Left lung (tissue), 10 donors: ENCODE data around the gene SV2B. TPM values are rescaled to one million over a fixed set of nuclear protein-coding genes. Genes with fewer than 3 reads are reported as not detected.

Experiments used
- ATAC-seq: fragments of 200-7000 bp; cut with Tn5 transposase; one replicate; pipeline ENCODE4 v1.9.1; 2020; ENCODE audit warnings: moderate library complexity
- DNase-seq, 4 donors: peaks; one replicate each; pipeline ENCODE4 v3.0.0-alpha.2; 2013 to 2020
- H3K27ac ChIP-seq, 2 donors: fragments of 200-600 bp; sonication (generic) in 1 of 2; one replicate each; pipeline versions ENCODE4 v1.5.0 to v1.8.0; 2020 to 2021
- H3K27me3 ChIP-seq, 2 donors: fragments of 200-600 bp; sonication (generic) in 1 of 2; one replicate each; pipeline versions ENCODE4 v1.5.0 to v1.8.0; 2020 to 2021
- H3K36me3 ChIP-seq, 2 donors: fragments of 200-600 bp; sonication (generic) in 1 of 2; one replicate each; pipeline versions ENCODE4 v1.5.0 to v1.8.0; 2020 to 2021
- H3K4me1 ChIP-seq, 2 donors: fragments of 200-600 bp; one replicate each; pipeline ENCODE4 v1.8.0; 2021
- H3K4me3 ChIP-seq, 2 donors: fragments of 200-600 bp; sonication (generic) in 1 of 2; one replicate each; pipeline versions ENCODE4 v1.5.0 to v1.8.0; 2020 to 2021; ENCODE audit warnings: mild to moderate bottlenecking in 1 of 2
- H3K9me3 ChIP-seq, 2 donors: fragments of 200-600 bp; sonication (generic) in 1 of 2; one replicate each; pipeline versions ENCODE4 v1.5.0 to v1.8.0; 2020 to 2021
- CTCF ChIP-seq, 2 donors: fragments of 200-600 bp; sonication (generic) in 1 of 2; IDR thresholded peaks; one replicate each; pipeline versions ENCODE4 v1.5.0 to v1.8.0; 2021; ENCODE audit warnings: antibody characterized with exemption in 2 of 2
- intact Hi-C, 2 donors: fragments of 100-400 bp; cut with DNase I; formaldehyde crosslinking; loops; one replicate each; pipeline versions ENCODE4 v1.11.2 to v1.14.2; 2022
- polyA plus RNA-seq, 6 donors: library from polyadenylated mRNA; unstranded; fragments of 120-200 nt; gene quantifications; one replicate each; pipeline ENCODE4 v1.2.1, GENCODE V29; 2013; ENCODE audit not compliant: insufficient read length in 6 of 6
- total RNA-seq, 2 donors: library from RNA; stranded (reverse); fragmentation: NEBNext Ultra II Directional; extraction: Animal tissue kit (Norgen Biotek cat#: 25700); gene quantifications; one replicate each; pipeline ENCODE4 v1.2.1, GENCODE V29; 2021
- donor health status: DM: no; HTN: yes; CAD: no.
- donor health status: DM: no; HTN: no; CAD: no.

The SV2B gene
- total and polyA plus RNA-seq, 8 donors = 0.58 to 3.2 (median 1.4) TPM

GRCh38 chr15:91252322-91252721 is 152.3 kb downstream of the SV2B start:
- no peak for DNase-seq

GRCh38 chr15:91252756-91253155 is 152.7 kb downstream of the SV2B start:
- DNase-seq (no peak), ATAC-seq (no peak)
- intact Hi-C loops = no loop called here
- Histone ChIP-seq H3K9me3 (no peaks in the 10 kb centered on the region), H3K36me3 (no peaks in the 10 kb centered on the region), H3K27me3 (no peaks in the 10 kb centered on the region), H3K4me1 (peaks cover 0 to 3% of the 10 kb centered on the region in 2 donors), H3K4me3 (no peak overlapping the region), H3K27ac (no peak overlapping the region)
- TF ChIP-seq CTCF (IDR thresholded peaks at IDR 0.05) = no peak

More at GRCh38 chr15:91252322-91252721, 152.3 kb downstream of the SV2B start:
- no peaks in the 10 kb centered on the region for H3K36me3 ChIP-seq
- no peaks in the 10 kb centered on the region for H3K27me3 ChIP-seq
- H3K27ac ChIP-seq = no peak overlapping the region
- H3K4me1 ChIP-seq = peaks cover 0 to 3% of the 10 kb centered on the region in 2 donors
- TF ChIP-seq CTCF (IDR thresholded peaks at IDR 0.05) = no peak
- H3K9me3 ChIP-seq = no peaks in the 10 kb centered on the region
- ATAC-seq = no peak
- no peak overlapping the region for H3K4me3 ChIP-seq
- intact Hi-C loops = no loop called here

- Histone ChIP-seq H3K27me3 (no peaks in the 10 kb centered on the region), H3K36me3 (no peaks in the 10 kb centered on the region), H3K4me1 (peaks cover 0 to 3% of the 10 kb centered on the region in 2 donors), H3K27ac (no peak overlapping the region), H3K9me3 (no peaks in the 10 kb centered on the region), H3K4me3 (no peak overlapping the region)
- intact Hi-C loops = no loop called here
- ATAC-seq = no peak
- no peak for DNase-seq
- no peak for TF ChIP-seq CTCF (IDR thresholded peaks at IDR 0.05)
Measured at GRCh38 chr15:91253605-91254004, 153.5 kb downstream of the SV2B start.

- Histone ChIP-seq H3K36me3 (no peaks in the 10 kb centered on the region), H3K27ac (no peak overlapping the region), H3K9me3 (no peaks in the 10 kb centered on the region), H3K4me3 (no peak overlapping the region), H3K4me1 (peaks cover 0 to 3% of the 10 kb centered on the region in 2 donors), H3K27me3 (peaks cover 0 to 10% of the 10 kb centered on the region in 2 donors)
- DNase-seq = no peak
- no peak for ATAC-seq
- intact Hi-C loops = no loop called here
- TF ChIP-seq CTCF (IDR thresholded peaks at IDR 0.05) = no peak
Measured at GRCh38 chr15:91254766-91255165, 154.7 kb downstream of the SV2B start.

- no peaks in the 10 kb centered on the region for H3K9me3 ChIP-seq
- no peak for TF ChIP-seq CTCF (IDR thresholded peaks at IDR 0.05)
- intact Hi-C loops = no loop called here
- DNase-seq (no peak), ATAC-seq (no peak)
- H3K4me3 ChIP-seq = no peak overlapping the region
- H3K27me3 ChIP-seq = peaks cover 0 to 12% of the 10 kb centered on the region in 2 donors
- no peaks in the 10 kb centered on the region for H3K36me3 ChIP-seq
- H3K4me1 ChIP-seq = peaks cover 0 to 3% of the 10 kb centered on the region in 2 donors
- H3K27ac ChIP-seq = no peak overlapping the region
Measured at GRCh38 chr15:91255670-91256192, 155.7 kb downstream of the SV2B start.
